IMR-90 (cell line): ENCODE measurements around the gene NREP.

ENCODE experiments used
- BHLHE40 ChIP-seq: fragments of 150-350 bp; IDR thresholded peaks from 2 replicates; pipeline ENCODE4 v1.6.1; 2016; ENCODE audit warnings: mild to moderate bottlenecking, low read depth, low read length
- MAZ ChIP-seq: IDR thresholded peaks from 2 replicates; pipeline ENCODE4 v1.6.1; 2012; ENCODE audit warnings: low read depth, mild to moderate bottlenecking, low read length, improper control_type of control experiment, moderate library complexity, borderline replicate concordance
- RAD21 ChIP-seq: IDR thresholded peaks from 2 replicates; pipeline ENCODE4 v1.6.1; 2012; ENCODE audit warnings: low read length, improper control_type of control experiment
- RFX5 ChIP-seq: IDR thresholded peaks from 2 replicates; pipeline ENCODE4 v1.8.0; 2012; ENCODE audit warnings: low read depth, mild to moderate bottlenecking, low read length, moderate library complexity
- SMC3 ChIP-seq: fragments of 150-350 bp; IDR thresholded peaks from 2 replicates; pipeline ENCODE4 v1.6.1; 2016; ENCODE audit warnings: low read depth, mild to moderate bottlenecking, antibody characterized with exemption, low read length, moderate library complexity
- TF ChIP-seq, protein P1 (sequence below): conservative IDR thresholded peaks from 2 replicates; pipeline ENCODE4 v1.5.1; 2012; ENCODE audit warnings: mild to moderate bottlenecking, low read depth, low read length, improper control_type of control experiment
- TF ChIP-seq, protein P2 (sequence below): fragments of 150-350 bp; IDR thresholded peaks from 2 replicates; pipeline ENCODE4 v1.6.1; 2016; ENCODE audit warnings: low read depth, mild to moderate bottlenecking, low read length, moderate library complexity, borderline replicate concordance

DNA sequence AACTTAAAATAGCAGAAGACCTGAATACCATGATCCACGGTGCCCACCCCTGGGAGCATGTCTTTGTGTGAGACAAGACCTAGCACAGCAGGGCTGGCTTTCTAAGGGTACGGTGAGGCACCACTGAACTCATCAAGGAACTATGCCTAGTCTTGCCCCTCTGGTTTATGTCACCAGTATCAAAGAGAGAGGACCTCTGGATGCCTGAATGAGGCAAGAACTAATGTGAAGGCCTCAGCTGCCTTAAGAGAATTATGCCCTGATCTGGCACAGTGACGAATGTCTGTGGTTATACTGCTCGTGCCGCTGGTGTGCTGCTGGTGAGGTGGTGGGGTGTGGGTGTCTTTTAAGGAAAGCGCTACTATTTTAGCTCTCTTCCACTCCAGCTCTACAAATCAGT is 23.0 kb downstream of the NREP start:
- TF ChIP-seq, protein P1, sequence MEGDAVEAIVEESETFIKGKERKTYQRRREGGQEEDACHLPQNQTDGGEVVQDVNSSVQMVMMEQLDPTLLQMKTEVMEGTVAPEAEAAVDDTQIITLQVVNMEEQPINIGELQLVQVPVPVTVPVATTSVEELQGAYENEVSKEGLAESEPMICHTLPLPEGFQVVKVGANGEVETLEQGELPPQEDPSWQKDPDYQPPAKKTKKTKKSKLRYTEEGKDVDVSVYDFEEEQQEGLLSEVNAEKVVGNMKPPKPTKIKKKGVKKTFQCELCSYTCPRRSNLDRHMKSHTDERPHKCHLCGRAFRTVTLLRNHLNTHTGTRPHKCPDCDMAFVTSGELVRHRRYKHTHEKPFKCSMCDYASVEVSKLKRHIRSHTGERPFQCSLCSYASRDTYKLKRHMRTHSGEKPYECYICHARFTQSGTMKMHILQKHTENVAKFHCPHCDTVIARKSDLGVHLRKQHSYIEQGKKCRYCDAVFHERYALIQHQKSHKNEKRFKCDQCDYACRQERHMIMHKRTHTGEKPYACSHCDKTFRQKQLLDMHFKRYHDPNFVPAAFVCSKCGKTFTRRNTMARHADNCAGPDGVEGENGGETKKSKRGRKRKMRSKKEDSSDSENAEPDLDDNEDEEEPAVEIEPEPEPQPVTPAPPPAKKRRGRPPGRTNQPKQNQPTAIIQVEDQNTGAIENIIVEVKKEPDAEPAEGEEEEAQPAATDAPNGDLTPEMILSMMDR = no peak
- TF ChIP-seq MAZ (no peak), SMC3 (no peak), BHLHE40 (0 out of 2 replicates have a peak, but pooled peaks have one; percentile 35), RAD21 (no peak), RFX5 (no peak)
- TF ChIP-seq, protein P2, sequence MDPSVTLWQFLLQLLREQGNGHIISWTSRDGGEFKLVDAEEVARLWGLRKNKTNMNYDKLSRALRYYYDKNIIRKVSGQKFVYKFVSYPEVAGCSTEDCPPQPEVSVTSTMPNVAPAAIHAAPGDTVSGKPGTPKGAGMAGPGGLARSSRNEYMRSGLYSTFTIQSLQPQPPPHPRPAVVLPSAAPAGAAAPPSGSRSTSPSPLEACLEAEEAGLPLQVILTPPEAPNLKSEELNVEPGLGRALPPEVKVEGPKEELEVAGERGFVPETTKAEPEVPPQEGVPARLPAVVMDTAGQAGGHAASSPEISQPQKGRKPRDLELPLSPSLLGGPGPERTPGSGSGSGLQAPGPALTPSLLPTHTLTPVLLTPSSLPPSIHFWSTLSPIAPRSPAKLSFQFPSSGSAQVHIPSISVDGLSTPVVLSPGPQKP = no peak
